ENCODE measurements around the gene SLC43A1. TPM values are rescaled to one million over a fixed set of nuclear protein-coding genes. Genes with fewer than 3 reads are reported as not detected.

SLC43A1 gene
- total and polyA plus RNA-seq, 3 experiments from 2014 or later: 23.5 to 25.3 (median 24.2) TPM

GRCh38 chr11:57485217-57485990 is 30.1 kb downstream of the SLC43A1 start:
- no peak overlapping the region for H3K4me3 ChIP-seq (ENCODE audit: low read length)
- Mint-ChIP-seq H3K36me3 (peaks cover 27 to 52% (median 27%) of the 10 kb centered on the region in 3 donors), H3K27ac (no peak overlapping the region), H3K9me3 (peaks cover 0 to 2% (median 0%) of the 10 kb centered on the region in 5 donors), H3K4me3 (no peak overlapping the region), H3K4me1 (peaks cover 1 to 12% (median 8%) of the 10 kb centered on the region in 3 donors), H3K27me3 (peaks cover 18 to 19% of the 10 kb centered on the region in 2 donors)
- no peaks in the 10 kb centered on the region for H3K4me1 ChIP-seq (ENCODE audit: insufficient read depth, low read length)
- DNase-seq: no peak
- ChIA-PET POLR2A (no interaction called here), CTCF (interaction anchor here (1.2 to 9.4 kb wide), 5 partner anchors 9 to 41 kb away, joined by 3 to 151 read pairs (median 5); partner anchors contain the start of genes RTN4RL2 and SLC43A1)
- no peak overlapping the region for H3K27ac ChIP-seq (ENCODE audit: low read depth, low read length)
- H3K36me3 ChIP-seq (ENCODE audit: insufficient read depth, low read length): peaks cover 4% of the 10 kb centered on the region
- no peaks in the 10 kb centered on the region for H3K27me3 ChIP-seq (ENCODE audit: insufficient read depth, low read length, poor library complexity, severe bottlenecking)
- H3K9me3 ChIP-seq (ENCODE audit: low read length): no peaks in the 10 kb centered on the region

- DNase-seq: no peak
- peaks cover 23 to 42% (median 27%) of the 10 kb centered on the region in 3 donors for H3K36me3 Mint-ChIP-seq
- Histone ChIP-seq H3K27ac (ENCODE audit: low read depth, low read length) (no peak overlapping the region), H3K4me3 (ENCODE audit: low read length) (no peak overlapping the region), H3K9me3 (ENCODE audit: low read length) (no peaks in the 10 kb centered on the region), H3K27me3 (ENCODE audit: insufficient read depth, low read length, poor library complexity, severe bottlenecking) (no peaks in the 10 kb centered on the region), H3K4me1 (ENCODE audit: insufficient read depth, low read length) (no peaks in the 10 kb centered on the region), H3K36me3 (ENCODE audit: insufficient read depth, low read length) (no peaks in the 10 kb centered on the region)
- H3K4me1 Mint-ChIP-seq: peaks cover 5 to 20% (median 11%) of the 10 kb centered on the region in 3 donors
- no peak overlapping the region for H3K4me3 Mint-ChIP-seq
- peaks cover 0 to 2% (median 0%) of the 10 kb centered on the region in 5 donors for H3K9me3 Mint-ChIP-seq
- no peak overlapping the region for H3K27ac Mint-ChIP-seq
- peaks cover 19% of the 10 kb centered on the region in 2 donors for H3K27me3 Mint-ChIP-seq
- ChIA-PET POLR2A (no interaction called here), CTCF (interaction anchor here (0.8 to 9.4 kb wide), 13 partner anchors 8 to 316 kb away, joined by 3 to 151 read pairs (median 4); partner anchors contain the start of genes RTN4RL2 and SLC43A1)
Observed at GRCh38 chr11:57484141-57484710, 31.3 kb downstream of the SLC43A1 start.

GRCh38 chr11:57483562-57483918 is 32.0 kb downstream of the SLC43A1 start:
- Mint-ChIP-seq H3K4me3 (peak overlapping the region in 1 of 7 donors; percentile 15), H3K4me1 (peaks cover 5 to 20% (median 11%) of the 10 kb centered on the region in 3 donors), H3K9me3 (peaks cover 0 to 2% (median 0%) of the 10 kb centered on the region in 5 donors), H3K27me3 (peaks cover 19% of the 10 kb centered on the region in 2 donors), H3K27ac (no peak overlapping the region), H3K36me3 (peaks cover 18 to 35% (median 23%) of the 10 kb centered on the region in 3 donors)
- no peaks in the 10 kb centered on the region for H3K36me3 ChIP-seq (ENCODE audit: insufficient read depth, low read length)
- no peak overlapping the region for H3K27ac ChIP-seq (ENCODE audit: low read depth, low read length)
- no peaks in the 10 kb centered on the region for H3K9me3 ChIP-seq (ENCODE audit: low read length)
- ChIA-PET POLR2A (no interaction called here), CTCF (interaction anchor here (0.8 to 9.4 kb wide), 10 partner anchors 10 to 317 kb away, joined by 3 to 151 read pairs (median 5); partner anchors contain the start of genes RTN4RL2 and SLC43A1)
- no peak for DNase-seq
- H3K27me3 ChIP-seq (ENCODE audit: insufficient read depth, low read length, poor library complexity, severe bottlenecking): no peaks in the 10 kb centered on the region
- no peaks in the 10 kb centered on the region for H3K4me1 ChIP-seq (ENCODE audit: insufficient read depth, low read length)
- H3K4me3 ChIP-seq (ENCODE audit: low read length): no peak overlapping the region

GRCh38 chr11:57482782-57483561 is 32.5 kb downstream of the SLC43A1 start:
- Mint-ChIP-seq H3K4me3 (peak overlapping the region in 1 of 7 donors; percentile 15), H3K9me3 (peaks cover 0 to 2% (median 0%) of the 10 kb centered on the region in 5 donors), H3K4me1 (peaks cover 5 to 23% (median 11%) of the 10 kb centered on the region in 3 donors), H3K36me3 (peaks cover 12 to 29% (median 18%) of the 10 kb centered on the region in 3 donors), H3K27ac (no peak overlapping the region), H3K27me3 (peaks cover 15 to 19% of the 10 kb centered on the region in 2 donors)
- H3K27me3 ChIP-seq (ENCODE audit: insufficient read depth, low read length, poor library complexity, severe bottlenecking): no peaks in the 10 kb centered on the region
- H3K27ac ChIP-seq (ENCODE audit: low read depth, low read length): no peak overlapping the region
- no peaks in the 10 kb centered on the region for H3K9me3 ChIP-seq (ENCODE audit: low read length)
- CTCF ChIA-PET: interaction anchor here (1.1 to 9.4 kb wide), 8 partner anchors 11 to 318 kb away, joined by 3 to 151 read pairs (median 5); partner anchors contain the start of genes RTN4RL2 and SLC43A1
- H3K4me1 ChIP-seq (ENCODE audit: insufficient read depth, low read length): no peaks in the 10 kb centered on the region
- no peak overlapping the region for H3K4me3 ChIP-seq (ENCODE audit: low read length)
- POLR2A ChIA-PET: no interaction called here
- no peaks in the 10 kb centered on the region for H3K36me3 ChIP-seq (ENCODE audit: insufficient read depth, low read length)
- peak; percentile 40 to 68 (median 51) for DNase-seq

GRCh38 chr11:57481915-57482781 is 33.4 kb downstream of the SLC43A1 start:
- Mint-ChIP-seq H3K4me3 (peak overlapping the region in 1 of 7 donors; percentile 15), H3K36me3 (peaks cover 4 to 21% (median 10%) of the 10 kb centered on the region in 3 donors), H3K9me3 (peaks cover 0 to 2% (median 0%) of the 10 kb centered on the region in 5 donors), H3K27me3 (peaks cover 14 to 16% of the 10 kb centered on the region in 2 donors), H3K4me1 (peaks cover 5 to 24% (median 11%) of the 10 kb centered on the region in 3 donors), H3K27ac (no peak overlapping the region)
- Histone ChIP-seq H3K27ac (ENCODE audit: low read depth, low read length) (no peak overlapping the region), H3K36me3 (ENCODE audit: insufficient read depth, low read length) (no peaks in the 10 kb centered on the region), H3K9me3 (ENCODE audit: low read length) (no peaks in the 10 kb centered on the region), H3K4me3 (ENCODE audit: low read length) (no peak overlapping the region), H3K4me1 (ENCODE audit: insufficient read depth, low read length) (no peaks in the 10 kb centered on the region), H3K27me3 (ENCODE audit: insufficient read depth, low read length, poor library complexity, severe bottlenecking) (no peaks in the 10 kb centered on the region)
- no peak for DNase-seq
- POLR2A ChIA-PET: no interaction called here
- CTCF ChIA-PET: interaction anchor here (1.9 to 9.4 kb wide), 5 partner anchors 10 to 132 kb away, joined by 5 to 151 read pairs (median 8); partner anchors contain the start of gene RTN4RL2

GRCh38 chr11:57481315-57481714 is 34.2 kb downstream of the SLC43A1 start:
- ChIA-PET POLR2A (no interaction called here), CTCF (interaction anchor here (1.0 to 9.4 kb wide), 7 partner anchors 10 to 136 kb away, joined by 3 to 151 read pairs (median 5); partner anchors contain the start of gene RTN4RL2)
- Histone ChIP-seq H3K36me3 (ENCODE audit: insufficient read depth, low read length) (no peaks in the 10 kb centered on the region), H3K4me1 (ENCODE audit: insufficient read depth, low read length) (no peaks in the 10 kb centered on the region), H3K27me3 (ENCODE audit: insufficient read depth, low read length, poor library complexity, severe bottlenecking) (no peaks in the 10 kb centered on the region), H3K9me3 (ENCODE audit: low read length) (no peaks in the 10 kb centered on the region), H3K4me3 (ENCODE audit: low read length) (no peak overlapping the region), H3K27ac (ENCODE audit: low read depth, low read length) (no peak overlapping the region)
- peaks cover 14 to 16% of the 10 kb centered on the region in 2 donors for H3K27me3 Mint-ChIP-seq
- H3K36me3 Mint-ChIP-seq: peaks cover 4 to 21% (median 10%) of the 10 kb centered on the region in 3 donors
- peaks cover 0 to 2% (median 0%) of the 10 kb centered on the region in 5 donors for H3K9me3 Mint-ChIP-seq
- no peak overlapping the region for H3K27ac Mint-ChIP-seq
- peaks cover 5 to 29% (median 11%) of the 10 kb centered on the region in 3 donors for H3K4me1 Mint-ChIP-seq
- H3K4me3 Mint-ChIP-seq: no peak overlapping the region
- DNase-seq: no peak

All from CD8-positive, alpha-beta memory T cell (primary cell).